Stimulated activated CD4-positive, alpha-beta T cell treated with anti-CD3 and anti-CD28 coated beads, Interleukin-2, amount 100 ng/mL, for 48 hours (primary cell): ENCODE measurements around the gene SLC51A.
"Not testable (repeated sequence)": the region's sequence is repeated elsewhere in the genome, so short reads cannot be mapped to it uniquely, and the experiment has no call there.

Experiments used
- DNase-seq, 2 donors: peaks; one replicate each; pipeline ENCODE4 v3.0.0-alpha.2; 2020

SLC51A gene

GRCh38 chr3:196193736-196194541, 22.4 kb upstream of the SLC51A start:
- DNase-seq, result no peak

GRCh38 chr3:196194542-196194915, 21.8 kb upstream of the SLC51A start:
- no peak for DNase-seq

- DNase-seq, result no peak
These were observed 20.6 kb upstream of the SLC51A start for GRCh38 chr3:196195664-196196265.

- DNase-seq, result no peak
These were observed 18.8 kb upstream of the SLC51A start for GRCh38 chr3:196197524-196197923.

- no peak for DNase-seq
These were observed 18.2 kb upstream of the SLC51A start for GRCh38 chr3:196198081-196198675.

GRCh38 chr3:196198771-196199753, 17.3 kb upstream of the SLC51A start:
- DNase-seq, result no peak

GRCh38 chr3:196202516-196202970, 13.8 kb upstream of the SLC51A start:
- DNase-seq, result no peak

- DNase-seq, result no peak
These were observed 12.5 kb upstream of the SLC51A start for GRCh38 chr3:196203846-196204245.

GRCh38 chr3:196205442-196206205, 10.7 kb upstream of the SLC51A start:
- not testable (repeated sequence) for DNase-seq

- DNase-seq, result no peak
These were observed 9.0 kb upstream of the SLC51A start for GRCh38 chr3:196207159-196207832.

- peak; percentile 50 to 64 for DNase-seq
These were observed 8.3 kb upstream of the SLC51A start for GRCh38 chr3:196207833-196208607.

- no peak for DNase-seq
These were observed 7.2 kb upstream of the SLC51A start for GRCh38 chr3:196208942-196209695.

- DNase-seq, result not testable (repeated sequence)
These were observed 6.2 kb upstream of the SLC51A start for GRCh38 chr3:196209944-196210672.

- DNase-seq, result no peak
These were observed 5.4 kb upstream of the SLC51A start, which contains the start of gene ZDHHC19 for GRCh38 chr3:196210673-196211556. Gene ZDHHC19, minus strand, starts transcription at chr3:196211400. Its CDS starts 85 bp downstream, at chr3:196211315.

GRCh38 chr3:196214783-196215441, 1.4 kb upstream of the SLC51A start:
- DNase-seq, result no peak

- no peak for DNase-seq
These were observed 777 bp upstream of the SLC51A start for GRCh38 chr3:196215493-196216020.

GRCh38 chr3:196216681-196217211, 412 bp downstream of the SLC51A start:
- no peak for DNase-seq
